H9 (cell line): Measurements from ENCODE around the gene RNASE3. TPM values are rescaled to one million over a fixed set of nuclear protein-coding genes. Genes with fewer than 3 reads are reported as not detected.

ENCODE experiments used
- DNase-seq: peaks from one replicate; pipeline ENCODE4 v3.0.0-alpha.2; 2017
- H2AFZ ChIP-seq: one replicate; pipeline ENCODE4 v1.6.1; 2013; ENCODE audit warnings: mild to moderate bottlenecking, low read length, control low read depth, moderate library complexity
- H2AK5ac ChIP-seq: 2 replicates; pipeline ENCODE4 v1.6.1; 2013; ENCODE audit warnings: low read length, control low read depth, mixed read lengths; ENCODE audit not compliant: insufficient read length
- H2BK120ac ChIP-seq: one replicate; pipeline ENCODE4 v1.6.1; 2013; ENCODE audit warnings: low read depth, mild to moderate bottlenecking, low read length, control low read depth, inconsistent platforms; ENCODE audit not compliant: poor library complexity, severe bottlenecking
- H2BK12ac ChIP-seq: 2 replicates; pipeline ENCODE4 v1.6.1; 2013; ENCODE audit warnings: low read length, control low read depth, mixed read lengths, low read depth; ENCODE audit not compliant: insufficient read length
- H2BK15ac ChIP-seq: 2 replicates; pipeline ENCODE4 v1.6.1; 2013; ENCODE audit warnings: low read depth, low read length, control low read depth
- H2BK20ac ChIP-seq: one replicate; pipeline ENCODE4 v1.6.1; 2013; ENCODE audit warnings: low read depth, mild to moderate bottlenecking, low read length, control low read depth, inconsistent platforms; ENCODE audit not compliant: poor library complexity, severe bottlenecking
- H2BK5ac ChIP-seq: 2 replicates; pipeline ENCODE4 v1.6.1; 2013; ENCODE audit warnings: low read length, control low read depth, mixed read lengths; ENCODE audit not compliant: insufficient read length
- H3K14ac ChIP-seq: 2 replicates; pipeline ENCODE4 v1.6.1; 2013; ENCODE audit warnings: low read length, control low read depth; ENCODE audit not compliant: insufficient read depth
- H3K18ac ChIP-seq: 2 replicates; pipeline ENCODE4 v1.6.1; 2013; ENCODE audit warnings: low read depth, mild to moderate bottlenecking, mixed read lengths, low read length, control low read depth; ENCODE audit not compliant: insufficient read length
- H3K23ac ChIP-seq: 2 replicates; pipeline ENCODE4 v1.6.1; 2013; ENCODE audit warnings: low read length, control low read depth, mixed read lengths, low read depth; ENCODE audit not compliant: insufficient read length
- H3K23me2 ChIP-seq: 2 replicates; pipeline ENCODE4 v1.6.1; 2013; ENCODE audit warnings: low read depth, mild to moderate bottlenecking, mixed read lengths, low read length, control low read depth; ENCODE audit not compliant: insufficient read length, poor library complexity, severe bottlenecking
- H3K27ac ChIP-seq: 2 replicates; pipeline ENCODE4 v1.5.1; 2013; ENCODE audit warnings: low read length, control low read depth, mixed read lengths, low read depth; ENCODE audit not compliant: insufficient read length
- H3K27me3 ChIP-seq: 2 replicates; pipeline ENCODE4 v1.6.1; 2013; ENCODE audit warnings: low read length, control low read depth, inconsistent platforms; ENCODE audit not compliant: insufficient read depth
- H3K4ac ChIP-seq: 2 replicates; pipeline ENCODE4 v1.6.1; 2013; ENCODE audit warnings: low read depth, mild to moderate bottlenecking, control low read depth, inconsistent platforms, low read length, moderate library complexity
- H3K4me1 ChIP-seq: 2 replicates; pipeline ENCODE4 v1.6.1; 2013; ENCODE audit warnings: low read length, control low read depth, inconsistent platforms; ENCODE audit not compliant: insufficient read depth
- H3K4me2 ChIP-seq: 2 replicates; pipeline ENCODE4 v1.6.1; 2013; ENCODE audit warnings: low read length, control low read depth, mixed read lengths; ENCODE audit not compliant: insufficient read length, insufficient read depth
- H3K56ac ChIP-seq: 2 replicates; pipeline ENCODE4 v1.6.1; 2013; ENCODE audit warnings: low read depth, mild to moderate bottlenecking, mixed read lengths, low read length, control low read depth; ENCODE audit not compliant: insufficient read length
- H3K79me1 ChIP-seq: 2 replicates; pipeline ENCODE4 v1.6.1; 2013; ENCODE audit warnings: low read depth, mild to moderate bottlenecking, moderate library complexity, low read length, control low read depth, inconsistent platforms; ENCODE audit not compliant: insufficient read depth, poor library complexity, severe bottlenecking
- H3K79me2 ChIP-seq: 2 replicates; pipeline ENCODE4 v1.6.1; 2013; ENCODE audit warnings: low read length, control low read depth, inconsistent platforms; ENCODE audit not compliant: insufficient read depth
- H3K9ac ChIP-seq: 2 replicates; pipeline ENCODE4 v1.6.1; 2013; ENCODE audit warnings: low read length, control low read depth, mixed read lengths; ENCODE audit not compliant: insufficient read length; ENCODE audit errors: extremely low read depth
- H3K9me3 ChIP-seq: one replicate; pipeline ENCODE4 v1.6.1; 2013; ENCODE audit warnings: low read depth, low read length, inconsistent platforms; ENCODE audit not compliant: control insufficient read depth
- H3T11ph ChIP-seq: one replicate; pipeline ENCODE4 v1.6.1; 2013; ENCODE audit warnings: mild to moderate bottlenecking, low read length, control low read depth, inconsistent platforms
- H4K20me1 ChIP-seq: one replicate; pipeline ENCODE4 v1.6.1; 2013; ENCODE audit not compliant: control insufficient read depth, insufficient read length, insufficient read depth
- H4K5ac ChIP-seq: 2 replicates; pipeline ENCODE4 v1.6.1; 2013; ENCODE audit warnings: low read depth, mild to moderate bottlenecking, mixed read lengths, low read length, control low read depth; ENCODE audit not compliant: insufficient read length
- H4K8ac ChIP-seq: replicated peaks from 2 replicates; pipeline ENCODE4 v1.6.1; 2013; ENCODE audit warnings: low read length, control low read depth, mixed read lengths, low read depth; ENCODE audit not compliant: insufficient read length
- H4K91ac ChIP-seq: 2 replicates; pipeline ENCODE4 v1.6.1; 2013; ENCODE audit warnings: low read depth, mild to moderate bottlenecking, moderate library complexity, mixed read lengths, low read length, control low read depth; ENCODE audit not compliant: insufficient read length
- H3K27ac Mint-ChIP-seq, 3 experiments: 2 replicates in 2 of 3; 3 replicates in 1 of 3; pipeline ENCODE4 v1.8.0; 2020 to 2021; ENCODE audit warnings: mixed read lengths in 3 of 3, mild to moderate bottlenecking in 1 of 3, moderate library complexity in 1 of 3
- H3K27me3 Mint-ChIP-seq: 2 replicates; pipeline ENCODE4 v1.8.0; 2021; ENCODE audit warnings: low read depth, mild to moderate bottlenecking, moderate library complexity, mixed read lengths
- H3K36me3 Mint-ChIP-seq, 3 experiments: 2 replicates in 2 of 3; 3 replicates in 1 of 3; pipeline ENCODE4 v1.8.0; 2020 to 2021; ENCODE audit warnings: low read depth in 3 of 3, mixed read lengths in 3 of 3; ENCODE audit not compliant: insufficient read depth in 1 of 3
- H3K4me1 Mint-ChIP-seq, 2 experiments: 2 replicates each; pipeline ENCODE4 v1.8.0; 2020; ENCODE audit warnings: mixed read lengths in 2 of 2
- H3K4me3 Mint-ChIP-seq, 2 experiments: 2 replicates in 1 of 2; 3 replicates in 1 of 2; pipeline ENCODE4 v1.8.0; 2020 to 2021; ENCODE audit warnings: mild to moderate bottlenecking in 2 of 2, mixed read lengths in 2 of 2, moderate library complexity in 1 of 2
- H3K9me3 Mint-ChIP-seq, 2 experiments: 2 replicates in 1 of 2; 3 replicates in 1 of 2; pipeline ENCODE4 v1.8.0; 2020; ENCODE audit warnings: mild to moderate bottlenecking in 2 of 2, mixed read lengths in 2 of 2, moderate library complexity in 1 of 2
- WGBS: extraction: QIAGEN DNeasy Blood & Tissue Kit; methylation state at CpG from one replicate; pipeline ENCODE4 v1.1.7; 2013; ENCODE audit warnings: missing lambda C conversion rate, low lambda C conversion rate, mixed read lengths; ENCODE audit not compliant: insufficient read length; ENCODE audit errors: extremely low coverage; 5-methylcytosine and 5-hydroxymethylcytosine counted together
- total RNA-seq: library from RNA; stranded (reverse); gene quantifications from 2 replicates; pipeline ENCODE4 v1.2.1, GENCODE V29; 2021
- TF ChIP-seq, protein P1 (sequence below): fragments of 200-600 bp; sonication (generic); conservative IDR thresholded peaks from 3 replicates; pipeline ENCODE4 v1.8.0; 2021; ENCODE audit warnings: antibody characterized with exemption, mild to moderate bottlenecking

RNASE3 gene
- total RNA-seq, 1 experiment from 2014 or later: not detected

- Histone ChIP-seq H2AFZ (no peak overlapping the region), H3K4ac (no peak overlapping the region), H3K4me1 (0 out of 2 replicates have a peak, but pooled peaks cover 5% of the 10 kb centered on the region), H2BK120ac (no peak overlapping the region), H2BK12ac (no peak overlapping the region), H3K23me2 (no peaks in the 10 kb centered on the region), H3T11ph (no peak overlapping the region), H3K23ac (no peak overlapping the region), H3K18ac (no peak overlapping the region), H3K27me3 (no peaks in the 10 kb centered on the region), H2AK5ac (no peak overlapping the region), H2BK5ac (no peak overlapping the region), H4K5ac (no peak overlapping the region), H4K91ac (no peak overlapping the region), H3K9me3 (no peaks in the 10 kb centered on the region), H3K9ac (no peak overlapping the region), H3K14ac (no peak overlapping the region), H4K20me1 (no peaks in the 10 kb centered on the region), H3K56ac (no peak overlapping the region), H3K4me2 (no peak overlapping the region), H2BK15ac (no peak overlapping the region), H3K79me2 (no peaks in the 10 kb centered on the region), H3K27ac (no peak overlapping the region), H4K8ac (no peak overlapping the region), H3K79me1 (no peaks in the 10 kb centered on the region), H2BK20ac (no peak overlapping the region)
- Mint-ChIP-seq H3K36me3 (no peaks in the 10 kb centered on the region), H3K4me1 (peaks cover 13% of the 10 kb centered on the region in 2 experiments), H3K27me3 (peaks cover 29% of the 10 kb centered on the region), H3K27ac (peak overlapping the region in 1 of 3 experiments; percentile 12; a peak in 1 of 7 replicates), H3K9me3 (no peaks in the 10 kb centered on the region), H3K4me3 (peak overlapping the region in 1 of 2 experiments; percentile 39; a peak in 1 of 5 replicates)
- TF ChIP-seq, protein P1, sequence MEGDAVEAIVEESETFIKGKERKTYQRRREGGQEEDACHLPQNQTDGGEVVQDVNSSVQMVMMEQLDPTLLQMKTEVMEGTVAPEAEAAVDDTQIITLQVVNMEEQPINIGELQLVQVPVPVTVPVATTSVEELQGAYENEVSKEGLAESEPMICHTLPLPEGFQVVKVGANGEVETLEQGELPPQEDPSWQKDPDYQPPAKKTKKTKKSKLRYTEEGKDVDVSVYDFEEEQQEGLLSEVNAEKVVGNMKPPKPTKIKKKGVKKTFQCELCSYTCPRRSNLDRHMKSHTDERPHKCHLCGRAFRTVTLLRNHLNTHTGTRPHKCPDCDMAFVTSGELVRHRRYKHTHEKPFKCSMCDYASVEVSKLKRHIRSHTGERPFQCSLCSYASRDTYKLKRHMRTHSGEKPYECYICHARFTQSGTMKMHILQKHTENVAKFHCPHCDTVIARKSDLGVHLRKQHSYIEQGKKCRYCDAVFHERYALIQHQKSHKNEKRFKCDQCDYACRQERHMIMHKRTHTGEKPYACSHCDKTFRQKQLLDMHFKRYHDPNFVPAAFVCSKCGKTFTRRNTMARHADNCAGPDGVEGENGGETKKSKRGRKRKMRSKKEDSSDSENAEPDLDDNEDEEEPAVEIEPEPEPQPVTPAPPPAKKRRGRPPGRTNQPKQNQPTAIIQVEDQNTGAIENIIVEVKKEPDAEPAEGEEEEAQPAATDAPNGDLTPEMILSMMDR: no peak
- WGBS: no CpG with 5 or more reads among the region's 9 CpGs
- no peak for DNase-seq
These were observed 42.8 kb upstream of the RNASE3 start for GRCh38 chr14:20848316-20848954.
